ENCODE data around the gene CHAF1A. TPM values are rescaled to one million over a fixed set of nuclear protein-coding genes. Genes with fewer than 3 reads are reported as not detected.

CHAF1A gene
- total RNA-seq, 1 experiment from 2014 or later: 122 TPM

- no peaks in the 10 kb centered on the region; the same call in 1 of the 2 replicates for H3K36me3 ChIP-seq (replicated peaks; ENCODE audit: control insufficient read depth, insufficient read depth, low read length)
- no peaks in the 10 kb centered on the region for H3K27me3 ChIP-seq (ENCODE audit: control insufficient read depth, insufficient read depth, low read length)
- DNase-seq: no peak
- no peak overlapping the region for H3K4me3 ChIP-seq (ENCODE audit: insufficient read depth, low read depth, low read length)
Observed at GRCh38 chr19:4372165-4373012, 30.1 kb upstream of the CHAF1A start.

DNA sequence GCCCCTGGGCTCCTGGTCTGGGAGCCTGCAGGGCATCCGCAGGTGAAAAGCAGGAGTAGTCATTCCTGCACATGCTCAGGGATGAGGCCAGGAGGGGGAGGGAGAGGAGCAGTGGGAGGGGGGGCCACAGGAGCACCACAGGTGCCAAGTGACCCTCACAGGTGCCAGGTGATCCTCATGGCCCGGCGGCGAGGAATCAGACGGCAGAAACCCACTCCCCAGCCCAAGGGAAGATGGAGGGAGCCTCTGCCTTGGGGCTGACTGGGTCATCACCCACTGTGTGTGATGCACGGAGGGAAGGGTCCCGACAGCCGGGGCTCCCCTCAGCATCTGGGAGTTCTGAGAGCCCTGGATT lies 29.4 kb upstream of the CHAF1A start:
- peak; percentile 42 for DNase-seq
- H3K27me3 ChIP-seq (ENCODE audit: control insufficient read depth, insufficient read depth, low read length): no peaks in the 10 kb centered on the region
- no peaks in the 10 kb centered on the region; the same call in 1 of the 2 replicates for H3K36me3 ChIP-seq (replicated peaks; ENCODE audit: control insufficient read depth, insufficient read depth, low read length)
- H3K4me3 ChIP-seq (ENCODE audit: insufficient read depth, low read depth, low read length): no peak overlapping the region

DNA sequence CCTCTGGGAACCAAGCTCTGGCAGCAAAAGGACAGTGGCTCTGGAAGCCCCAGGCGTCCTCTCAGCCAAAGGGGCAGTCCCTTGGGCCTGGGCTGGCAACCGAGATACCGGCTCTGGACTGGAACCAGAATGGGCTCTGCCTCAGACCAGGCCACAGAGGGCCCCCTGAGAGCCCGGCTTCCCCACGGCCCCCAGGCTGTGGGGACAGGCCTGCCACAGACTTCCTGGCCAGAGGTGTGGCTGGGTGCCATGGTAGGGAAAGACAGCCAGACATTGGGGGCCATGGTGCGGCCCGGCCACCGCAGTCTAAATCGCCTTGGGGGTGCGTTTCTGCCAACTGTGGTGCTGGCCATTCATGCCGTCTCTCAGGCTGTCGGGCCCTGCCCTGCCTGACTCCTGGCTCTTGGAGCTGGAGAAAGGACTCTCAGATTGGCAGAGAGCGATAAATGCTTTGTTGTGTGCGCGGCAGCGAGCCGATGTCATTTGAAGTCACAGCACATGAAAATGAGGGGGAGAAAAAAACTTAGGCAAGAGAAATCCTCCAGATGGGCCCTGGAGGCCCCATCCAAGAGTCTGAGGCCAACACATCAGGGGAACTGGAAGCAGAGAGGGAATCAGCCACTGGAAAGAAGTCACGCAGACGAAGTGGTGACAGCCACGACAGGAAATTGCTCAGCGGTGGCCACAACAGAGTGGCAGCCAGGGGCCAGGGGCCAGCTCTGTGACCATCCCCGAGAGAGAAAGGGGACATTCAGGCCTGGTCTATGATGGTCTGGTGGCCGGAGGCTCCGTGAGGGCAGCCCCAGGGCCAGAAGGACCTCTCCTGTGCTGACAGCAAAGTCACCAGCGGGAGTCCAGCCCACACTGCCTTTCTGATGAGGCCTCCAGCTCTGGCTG lies 28.6 kb upstream of the CHAF1A start:
- no peaks in the 10 kb centered on the region for H3K36me3 ChIP-seq (replicated peaks; ENCODE audit: control insufficient read depth, insufficient read depth, low read length)
- no peak overlapping the region for H3K4me3 ChIP-seq (ENCODE audit: insufficient read depth, low read depth, low read length)
- no peaks in the 10 kb centered on the region for H3K27me3 ChIP-seq (ENCODE audit: control insufficient read depth, insufficient read depth, low read length)
- DNase-seq: no peak

GRCh38 chr19:4374498-4375163 lies 27.8 kb upstream of the CHAF1A start:
- no peaks in the 10 kb centered on the region for H3K36me3 ChIP-seq (replicated peaks; ENCODE audit: control insufficient read depth, insufficient read depth, low read length)
- no peak overlapping the region for H3K4me3 ChIP-seq (ENCODE audit: insufficient read depth, low read depth, low read length)
- DNase-seq: peak; percentile 56
- H3K27me3 ChIP-seq (ENCODE audit: control insufficient read depth, insufficient read depth, low read length): no peaks in the 10 kb centered on the region

DNA sequence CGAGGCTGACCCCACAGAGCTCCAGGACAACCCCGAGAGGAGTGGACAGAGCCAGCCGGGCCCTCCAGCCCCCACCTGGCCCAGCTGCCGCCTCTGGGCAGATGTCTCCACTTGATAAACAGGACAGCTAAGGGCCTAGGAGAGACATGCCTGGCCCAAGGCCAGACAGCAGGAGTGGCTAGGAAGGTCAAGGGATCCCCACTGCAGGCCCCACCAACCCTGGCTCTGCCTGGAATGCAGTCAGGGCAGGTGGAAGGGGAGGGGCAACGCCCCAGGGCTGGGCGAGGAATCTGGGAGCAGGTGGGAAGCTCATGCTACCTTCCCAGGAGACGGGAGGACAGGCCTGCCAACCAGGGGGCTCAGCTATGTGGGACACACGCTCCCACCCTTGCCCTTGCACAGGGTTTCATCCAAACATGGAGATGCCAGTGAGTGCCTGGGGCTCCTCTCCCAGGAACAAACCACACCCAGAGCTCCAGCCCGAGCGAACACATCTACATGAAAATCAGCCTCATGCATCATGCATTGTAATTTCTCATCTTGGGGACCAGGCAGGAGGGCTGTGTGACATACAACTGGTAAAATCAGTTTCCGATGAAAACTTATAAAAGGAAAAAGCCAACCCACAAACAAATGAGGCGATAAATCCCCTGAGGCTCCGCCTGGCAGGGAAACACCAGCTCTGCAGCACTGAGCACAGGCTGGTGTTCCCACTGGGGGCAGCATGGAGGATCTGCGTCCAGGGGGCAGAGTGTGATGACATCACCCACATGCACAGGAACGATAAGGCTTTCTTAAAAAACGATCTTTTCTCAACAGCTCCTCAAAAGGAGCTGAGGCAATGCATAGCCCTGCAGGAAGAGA lies 27.0 kb upstream of the CHAF1A start:
- no peak overlapping the region for H3K4me3 ChIP-seq (ENCODE audit: insufficient read depth, low read depth, low read length)
- no peaks in the 10 kb centered on the region for H3K36me3 ChIP-seq (replicated peaks; ENCODE audit: control insufficient read depth, insufficient read depth, low read length)
- H3K27me3 ChIP-seq (ENCODE audit: control insufficient read depth, insufficient read depth, low read length): no peaks in the 10 kb centered on the region
- peak; percentile 89 for DNase-seq

DNA sequence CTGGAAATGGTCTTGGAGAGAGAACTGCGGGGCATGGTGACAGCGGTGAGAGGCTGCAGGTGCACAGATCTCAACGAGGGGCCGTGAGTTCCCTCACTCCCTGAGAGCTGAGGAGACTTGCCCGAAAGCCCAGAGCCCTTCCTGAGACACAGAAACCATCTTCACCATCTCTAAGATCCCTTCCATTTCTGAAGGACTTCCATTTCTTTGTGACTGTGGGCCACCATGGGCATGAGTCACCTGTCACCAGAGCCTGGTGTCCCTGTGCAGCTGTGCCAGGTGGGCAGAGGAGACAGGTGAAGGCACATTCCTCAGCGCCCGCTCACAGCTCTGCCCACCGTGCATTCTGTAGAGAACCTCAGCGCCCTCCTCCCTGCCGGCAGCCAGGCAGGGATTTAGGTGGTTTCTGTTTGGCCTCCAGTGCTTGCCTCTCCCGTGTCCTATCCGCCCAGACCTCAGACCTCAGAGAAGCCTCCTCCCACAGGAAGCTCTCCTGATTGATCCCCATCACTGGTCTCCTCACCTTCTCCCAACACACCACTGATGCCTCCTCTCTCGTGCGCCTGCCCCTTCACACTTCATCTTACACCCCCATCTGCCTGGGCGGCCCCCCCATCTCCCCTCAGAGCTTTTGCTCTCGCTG lies 26.3 kb upstream of the CHAF1A start:
- DNase-seq: peak; percentile 55
- H3K4me3 ChIP-seq (ENCODE audit: insufficient read depth, low read depth, low read length): no peak overlapping the region
- no peaks in the 10 kb centered on the region for H3K36me3 ChIP-seq (replicated peaks; ENCODE audit: control insufficient read depth, insufficient read depth, low read length)
- H3K27me3 ChIP-seq (ENCODE audit: control insufficient read depth, insufficient read depth, low read length): no peaks in the 10 kb centered on the region

GRCh38 chr19:4376671-4376990 lies 25.8 kb upstream of the CHAF1A start:
- DNase-seq: peak; percentile 59
- H3K36me3 ChIP-seq (replicated peaks; ENCODE audit: control insufficient read depth, insufficient read depth, low read length): no peaks in the 10 kb centered on the region
- no peak overlapping the region for H3K4me3 ChIP-seq (ENCODE audit: insufficient read depth, low read depth, low read length)
- H3K27me3 ChIP-seq (ENCODE audit: control insufficient read depth, insufficient read depth, low read length): no peaks in the 10 kb centered on the region

DNA sequence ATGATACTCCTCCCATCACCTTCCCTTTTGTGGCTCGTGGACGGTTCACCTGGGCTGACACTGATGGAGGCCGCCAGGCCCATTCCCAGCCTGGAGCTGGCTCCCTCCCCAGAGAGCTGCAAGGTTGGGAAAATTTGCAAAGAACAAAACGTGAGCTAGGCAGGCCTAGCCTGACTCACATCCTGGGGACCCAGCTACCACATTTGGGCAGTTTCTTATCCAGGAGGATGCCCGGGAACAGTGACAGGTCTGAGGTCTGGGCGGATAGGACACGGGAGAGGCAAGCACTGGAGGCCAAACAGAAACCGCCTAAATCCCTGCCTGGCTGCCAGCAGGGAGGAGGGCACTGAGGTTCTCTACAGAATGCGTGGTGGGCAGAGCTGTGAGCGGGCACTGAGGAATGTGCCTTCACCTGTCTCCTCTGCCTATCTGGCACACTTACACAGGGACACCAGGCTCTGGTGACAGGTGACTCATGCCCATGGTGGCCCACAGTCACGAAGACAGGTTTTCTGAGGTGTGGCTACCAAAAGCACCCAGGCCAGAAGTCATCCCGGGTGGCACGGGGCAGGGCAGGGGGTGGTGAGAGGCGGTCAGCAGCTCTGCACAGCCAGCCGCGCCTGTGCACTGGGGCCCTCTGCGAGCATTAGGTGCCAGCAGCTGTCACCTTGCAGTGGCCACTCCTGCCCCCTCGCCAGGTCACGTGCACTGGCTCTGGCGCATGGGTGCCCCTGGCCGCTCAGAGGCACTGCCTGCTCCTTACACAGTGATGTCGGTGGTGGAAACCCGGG lies 25.3 kb upstream of the CHAF1A start:
- DNase-seq: peak; percentile 47
- no peaks in the 10 kb centered on the region for H3K36me3 ChIP-seq (replicated peaks; ENCODE audit: control insufficient read depth, insufficient read depth, low read length)

DNA sequence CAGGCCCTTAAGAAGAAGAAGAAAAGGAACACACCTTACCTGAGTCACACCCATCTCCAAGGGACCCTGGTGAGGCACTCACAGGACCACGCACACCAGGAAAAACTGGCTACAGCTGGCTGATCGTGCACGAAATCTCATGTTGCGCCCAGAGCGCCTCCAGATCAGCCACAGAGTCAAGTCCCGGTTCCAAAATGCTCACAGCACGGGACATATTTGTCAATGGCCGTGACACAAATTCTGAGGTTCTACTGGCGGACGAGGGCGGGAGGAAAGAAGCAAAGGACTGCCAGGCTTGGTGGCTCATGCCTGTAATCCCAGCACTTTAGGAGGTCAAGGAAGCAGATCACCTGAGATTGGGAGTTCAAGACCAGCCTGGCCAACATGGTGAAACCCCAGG lies 23.6 kb upstream of the CHAF1A start:
- DNase-seq: no peak
- no peak overlapping the region for H3K4me3 ChIP-seq (ENCODE audit: insufficient read depth, low read depth, low read length)
- no peaks in the 10 kb centered on the region for H3K27me3 ChIP-seq (ENCODE audit: control insufficient read depth, insufficient read depth, low read length)
- H3K36me3 ChIP-seq (replicated peaks; ENCODE audit: control insufficient read depth, insufficient read depth, low read length): no peaks in the 10 kb centered on the region

More for the DNA sequence above, 25.3 kb upstream of the CHAF1A start:
- no peak overlapping the region for H3K4me3 ChIP-seq (ENCODE audit: insufficient read depth, low read depth, low read length)
- H3K27me3 ChIP-seq (ENCODE audit: control insufficient read depth, insufficient read depth, low read length): no peaks in the 10 kb centered on the region

- DNase-seq: no peak
- H3K36me3 ChIP-seq (replicated peaks; ENCODE audit: control insufficient read depth, insufficient read depth, low read length): no peaks in the 10 kb centered on the region; the same call in 1 of the 2 replicates
- H3K4me3 ChIP-seq (ENCODE audit: insufficient read depth, low read depth, low read length): no peak overlapping the region
- H3K27me3 ChIP-seq (ENCODE audit: control insufficient read depth, insufficient read depth, low read length): no peaks in the 10 kb centered on the region
Observed at GRCh38 chr19:4379383-4380253, 22.8 kb upstream of the CHAF1A start.

- H3K27me3 ChIP-seq (ENCODE audit: control insufficient read depth, insufficient read depth, low read length): no peaks in the 10 kb centered on the region
- H3K36me3 ChIP-seq (replicated peaks; ENCODE audit: control insufficient read depth, insufficient read depth, low read length): no peaks in the 10 kb centered on the region; the same call in none of the 2 replicates
- H3K4me3 ChIP-seq (ENCODE audit: insufficient read depth, low read depth, low read length): no peak overlapping the region
- DNase-seq: peak; percentile 48
Observed at GRCh38 chr19:4380254-4380727, 22.1 kb upstream of the CHAF1A start.

DNA sequence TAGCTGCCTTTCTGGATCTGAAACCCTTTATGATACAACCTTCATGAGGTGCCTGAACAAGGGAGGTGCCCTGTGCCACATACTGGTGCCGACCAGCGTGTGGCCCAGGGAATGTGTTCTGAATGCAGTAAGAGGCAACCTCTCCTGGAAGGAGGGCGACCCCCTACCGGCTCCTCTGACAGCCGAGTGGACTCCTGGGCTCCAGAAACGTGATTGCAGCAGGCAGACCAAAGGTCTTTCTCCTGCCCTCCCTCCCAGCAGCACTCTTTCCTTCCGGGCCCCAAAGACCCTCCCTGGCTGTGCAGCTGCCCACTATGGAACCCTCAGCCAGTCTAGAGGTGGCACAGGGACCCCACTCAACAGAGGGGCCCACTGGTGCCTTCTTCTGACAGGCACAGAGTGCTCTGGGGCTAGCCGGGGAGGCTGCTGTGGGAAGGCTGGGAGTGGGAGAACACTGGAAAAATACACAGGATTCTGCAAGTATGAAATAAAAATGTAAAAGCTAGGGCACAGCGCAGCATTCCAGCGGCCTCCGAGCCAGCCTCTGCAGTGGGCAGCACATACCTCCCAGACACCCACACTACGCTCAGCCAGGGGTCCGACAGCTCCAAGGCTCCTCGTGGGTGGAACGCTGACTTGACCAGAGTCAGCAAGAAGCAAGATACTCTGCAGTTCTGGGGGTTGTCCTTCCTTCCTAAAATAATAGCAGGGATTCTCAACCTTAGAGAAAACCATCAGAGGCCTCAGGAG lies 17.0 kb upstream of the CHAF1A start:
- Histone ChIP-seq H3K27me3 (ENCODE audit: control insufficient read depth, insufficient read depth, low read length) (no peaks in the 10 kb centered on the region), H3K4me3 (ENCODE audit: insufficient read depth, low read depth, low read length) (no peak overlapping the region), H3K36me3 (replicated peaks; ENCODE audit: control insufficient read depth, insufficient read depth, low read length) (peaks cover 2% of the 10 kb centered on the region)
- DNase-seq: peak; percentile 47

Data from H7 (cell line).